H1 (cell line): ENCODE results near the gene SLC35F3. TPM values are rescaled to one million over a fixed set of nuclear protein-coding genes. Genes with fewer than 3 reads are reported as not detected.

Experiments used
- CTCF ChIA-PET: fragments of 300-600 bp; sonication (Branson Sonifier 250); formaldehyde crosslinking; loops from one replicate; lab custom pipeline; 2021; ENCODE audit not compliant: partially characterized antibody; lab: Charles Lee
- POLR2A ChIA-PET: fragments of 300-600 bp; sonication (Branson Sonifier 250); formaldehyde crosslinking; loops from one replicate; lab custom pipeline; 2021; ENCODE audit warnings: inconsistent platforms; ENCODE audit not compliant: partially characterized antibody; lab: Charles Lee
- DNase-seq, 2 experiments: peaks; one replicate each; pipeline versions ENCODE4 v3.0.0 to v3.0.0-alpha.2; 2010 to 2022; ENCODE audit warnings: low spot score in 2 of 2, low read depth in 1 of 2, mixed read lengths in 1 of 2
- FAIRE-seq: peaks from 2 replicates; lab custom pipeline; 2011; peaks lifted over from hg19 to GRCh38; lab: Jason Lieb, UNC
- H2AFZ ChIP-seq: 2 replicates; pipeline ENCODE4 v1.8.1; 2012; ENCODE audit warnings: low read length, inconsistent platforms
- H2AK5ac ChIP-seq: 2 replicates; pipeline ENCODE4 v1.6.1; 2013; ENCODE audit warnings: low read depth, low read length
- H2BK120ac ChIP-seq: replicated peaks from 2 replicates; pipeline ENCODE3; 2013; ENCODE audit warnings: low read depth, low read length, inconsistent platforms
- H2BK12ac ChIP-seq: 2 replicates; pipeline ENCODE4 v1.6.1; 2013; ENCODE audit warnings: low read depth, low read length
- H2BK15ac ChIP-seq: 2 replicates; pipeline ENCODE4 v1.6.1; 2013; ENCODE audit warnings: low read length
- H2BK20ac ChIP-seq: 2 replicates; pipeline ENCODE4 v1.6.1; 2013; ENCODE audit warnings: low read length
- H2BK5ac ChIP-seq: 2 replicates; pipeline ENCODE4 v1.6.1; 2013; ENCODE audit warnings: low read depth, low read length
- H3K14ac ChIP-seq: 2 replicates; pipeline ENCODE4 v1.6.1; 2013; ENCODE audit warnings: inconsistent platforms; ENCODE audit not compliant: insufficient read length
- H3K18ac ChIP-seq: 2 replicates; pipeline ENCODE4 v1.6.1; 2013; ENCODE audit warnings: low read length; ENCODE audit errors: extremely low read depth
- H3K23ac ChIP-seq: 2 replicates; pipeline ENCODE4 v1.6.1; 2013; ENCODE audit warnings: inconsistent platforms; ENCODE audit not compliant: insufficient read length
- H3K23me2 ChIP-seq: 2 replicates; pipeline ENCODE4 v1.6.1; 2013; ENCODE audit warnings: low read depth, low read length
- H3K27ac ChIP-seq: 2 replicates; pipeline ENCODE4 v1.6.1; 2011; ENCODE audit warnings: low read depth, low read length, inconsistent platforms
- H3K27me3 ChIP-seq, 4 experiments: replicated peaks in 1 of 4; 1 replicate in 1 of 4; 2 replicates in 3 of 4; pipeline versions ENCODE4 v1.6.1 to v1.8.1; 2011 to 2013; ENCODE audit warnings: low read length in 3 of 4, mild to moderate bottlenecking in 3 of 4, inconsistent platforms in 2 of 4, mixed read lengths in 2 of 4, moderate library complexity in 1 of 4; ENCODE audit not compliant: control insufficient read depth in 3 of 4, insufficient read depth in 3 of 4; ENCODE audit errors: extremely low read depth in 1 of 4
- H3K36me3 ChIP-seq, 4 experiments: 2 replicates each; pipeline versions ENCODE4 v1.6.1 to v1.8.1; 2011 to 2013; ENCODE audit warnings: mild to moderate bottlenecking in 4 of 4, low read length in 3 of 4, moderate library complexity in 2 of 4, control low read depth in 1 of 4, inconsistent platforms in 1 of 4; ENCODE audit not compliant: insufficient read depth in 4 of 4, control insufficient read depth in 2 of 4
- H3K4ac ChIP-seq: replicated peaks from 2 replicates; pipeline ENCODE3; 2013; ENCODE audit warnings: low read length, low read depth, mixed read lengths, inconsistent platforms; ENCODE audit not compliant: insufficient read length
- H3K4me1 ChIP-seq, 4 experiments: replicated peaks in 1 of 4; 1 replicate in 1 of 4; 2 replicates in 3 of 4; pipeline versions ENCODE4 v1.6.1 to v1.8.1; 2011 to 2013; ENCODE audit warnings: low read length in 3 of 4, inconsistent platforms in 2 of 4, mixed read lengths in 1 of 4; ENCODE audit not compliant: insufficient read depth in 4 of 4, control insufficient read depth in 3 of 4
- H3K4me2 ChIP-seq, 2 experiments: 2 replicates each; pipeline versions ENCODE4 v1.6.1 to v1.8.1; 2011 to 2013; ENCODE audit warnings: low read depth in 2 of 2, low read length in 2 of 2, control low read depth in 1 of 2, inconsistent platforms in 1 of 2, mild to moderate bottlenecking in 1 of 2; ENCODE audit not compliant: insufficient read depth in 1 of 2
- H3K4me3 ChIP-seq, 4 experiments: fragments of 200-600, 300-600 bp in 1 of 4; sonication (generic), shearing (Covaris generic), sonication (Bioruptor Twin) in 1 of 4; 2 replicates each; pipeline versions ENCODE4 v1.5.1 to v1.8.1; 2011 to 2016; ENCODE audit warnings: low read length in 4 of 4, low read depth in 3 of 4, control low read depth in 2 of 4, inconsistent platforms in 2 of 4, mild to moderate bottlenecking in 2 of 4, mixed read lengths in 1 of 4, moderate library complexity in 1 of 4; ENCODE audit not compliant: insufficient read depth in 2 of 4; ENCODE audit errors: extremely low read depth in 1 of 4
- H3K56ac ChIP-seq: replicated peaks from 2 replicates; pipeline ENCODE3; 2013; ENCODE audit warnings: low read depth, mild to moderate bottlenecking, mixed read lengths, low read length, inconsistent platforms; ENCODE audit not compliant: insufficient read length
- H3K79me1 ChIP-seq: 2 replicates; pipeline ENCODE4 v1.6.1; 2013; ENCODE audit warnings: low read depth, low read length, control low read depth
- H3K79me2 ChIP-seq, 2 experiments: 2 replicates each; pipeline versions ENCODE4 v1.6.1 to v1.8.1; 2012 to 2013; ENCODE audit warnings: low read length in 2 of 2, mild to moderate bottlenecking in 2 of 2, inconsistent platforms in 1 of 2; ENCODE audit not compliant: insufficient read depth in 2 of 2, control insufficient read depth in 1 of 2
- H3K9ac ChIP-seq, 4 experiments: replicated peaks in 1 of 4; 1 replicate in 1 of 4; 2 replicates in 3 of 4; pipeline versions ENCODE4 v1.6.1 to v1.8.1; 2011 to 2013; ENCODE audit warnings: low read depth in 3 of 4, low read length in 3 of 4, control low read depth in 2 of 4, mild to moderate bottlenecking in 2 of 4, moderate library complexity in 2 of 4, inconsistent platforms in 1 of 4; ENCODE audit errors: extremely low read depth in 1 of 4
- H3K9me3 ChIP-seq, 2 experiments: 2 replicates each; pipeline versions ENCODE4 v1.6.1 to v1.8.1; 2012 to 2013; ENCODE audit warnings: mild to moderate bottlenecking in 2 of 2, moderate library complexity in 2 of 2, control low read depth in 1 of 2, inconsistent platforms in 1 of 2, low read depth in 1 of 2, low read length in 1 of 2, mixed read lengths in 1 of 2; ENCODE audit not compliant: insufficient read depth in 2 of 2
- H4K20me1 ChIP-seq, 2 experiments: replicated peaks in 1 of 2; 2 replicates each; pipeline versions ENCODE3 to v1.8.1; 2011 to 2013; ENCODE audit warnings: inconsistent platforms in 2 of 2, low read length in 2 of 2, mild to moderate bottlenecking in 1 of 2; ENCODE audit not compliant: insufficient read depth in 2 of 2, control insufficient read depth in 1 of 2
- H4K5ac ChIP-seq: 2 replicates; pipeline ENCODE4 v1.6.1; 2013; ENCODE audit warnings: low read length, low read depth, mixed read lengths, inconsistent platforms; ENCODE audit not compliant: insufficient read length
- H4K8ac ChIP-seq: 2 replicates; pipeline ENCODE4 v1.8.0; 2013; ENCODE audit warnings: mild to moderate bottlenecking, moderate library complexity, low read length, inconsistent platforms; ENCODE audit not compliant: insufficient read depth; ENCODE audit errors: extremely low read depth
- H4K91ac ChIP-seq: replicated peaks from 2 replicates; pipeline ENCODE3; 2013; ENCODE audit warnings: low read length, mixed read lengths, inconsistent platforms; ENCODE audit not compliant: insufficient read length
- EGR1 ChIP-seq: IDR thresholded peaks from 2 replicates; pipeline ENCODE4 v1.6.1; 2011; ENCODE audit warnings: low read depth, low read length, borderline replicate concordance
- MAFK ChIP-seq: IDR thresholded peaks from 2 replicates; pipeline ENCODE4 v1.6.1; 2012; ENCODE audit warnings: low read depth, mild to moderate bottlenecking, improper control_type of control experiment, low read length
- SAP30 ChIP-seq: fragments of 300-600 bp; sonication (generic); IDR thresholded peaks from 2 replicates; pipeline ENCODE4 v1.7.1; 2012; ENCODE audit warnings: low read length, moderate library complexity, mild to moderate bottlenecking, inconsistent platforms; ENCODE audit not compliant: insufficient read depth, insufficient replicate concordance
- SP1 ChIP-seq: IDR thresholded peaks from 2 replicates; pipeline ENCODE4 v1.6.1; 2011; ENCODE audit warnings: low read depth, low read length
- WGBS, 2 experiments: shearing (Covaris generic) in 1 of 2; methylation state at CpG; one replicate each; pipeline versions ENCODE4 v1.1.6 to v1.1.7; 2013 to 2015; ENCODE audit warnings: low lambda C conversion rate in 2 of 2, mixed read lengths in 2 of 2, inconsistent platforms in 1 of 2, low coverage in 1 of 2, missing lambda C conversion rate in 1 of 2; ENCODE audit not compliant: insufficient replicate concordance in 2 of 2, insufficient coverage in 1 of 2, insufficient read length in 1 of 2; ENCODE audit errors: extremely low coverage in 1 of 2, missing lambda C conversion rate in 1 of 2; 5-methylcytosine and 5-hydroxymethylcytosine counted together
- polyA plus RNA-seq, 7 experiments: library from polyadenylated mRNA; depleted of rRNA in 3 of 7; stranded (reverse) in 5 of 7; unstranded in 2 of 7; fragments of >200 nt in 5 of 7; fragments of 200-250 nt in 2 of 7; gene quantifications; 1 replicate in 5 of 7; 2 replicates in 1 of 7; 4 replicates in 1 of 7; pipeline versions ENCODE4 v1.2.1 to v1.2.3, GENCODE V29; 2011 to 2013; ENCODE audit warnings: missing spikeins in 2 of 7, mixed read lengths in 2 of 7
- total RNA-seq: library from RNA; stranded (reverse); fragmentation: NEBNext Ultra II Directional; extraction: Animal tissue kit (Norgen Biotek cat#: 25700); gene quantifications from 2 replicates; pipeline ENCODE4 v1.2.1, GENCODE V29; 2021
- TF ChIP-seq, protein P1 (sequence below), 3 experiments: IDR thresholded peaks; 1 replicate in 2 of 3; 2 replicates in 1 of 3; pipeline versions ENCODE4 v1.5.1 to v1.6.1; 2011; ENCODE audit warnings: low read length in 3 of 3, mild to moderate bottlenecking in 3 of 3, inconsistent platforms in 2 of 3, low read depth in 1 of 3, moderate library complexity in 1 of 3; ENCODE audit not compliant: insufficient read depth in 1 of 3; ENCODE audit errors: control extremely low read depth in 1 of 3
- TF ChIP-seq, protein P2 (sequence below): IDR thresholded peaks from 2 replicates; pipeline ENCODE4 v1.6.1; 2012; ENCODE audit warnings: inconsistent platforms

The SLC35F3 gene
- total and polyA plus RNA-seq, 2 of the 8 experiments (the other 6 are each of a cell fraction or from before 2014, with no cell fraction given) = 0.78 to 1.2 TPM

DNA sequence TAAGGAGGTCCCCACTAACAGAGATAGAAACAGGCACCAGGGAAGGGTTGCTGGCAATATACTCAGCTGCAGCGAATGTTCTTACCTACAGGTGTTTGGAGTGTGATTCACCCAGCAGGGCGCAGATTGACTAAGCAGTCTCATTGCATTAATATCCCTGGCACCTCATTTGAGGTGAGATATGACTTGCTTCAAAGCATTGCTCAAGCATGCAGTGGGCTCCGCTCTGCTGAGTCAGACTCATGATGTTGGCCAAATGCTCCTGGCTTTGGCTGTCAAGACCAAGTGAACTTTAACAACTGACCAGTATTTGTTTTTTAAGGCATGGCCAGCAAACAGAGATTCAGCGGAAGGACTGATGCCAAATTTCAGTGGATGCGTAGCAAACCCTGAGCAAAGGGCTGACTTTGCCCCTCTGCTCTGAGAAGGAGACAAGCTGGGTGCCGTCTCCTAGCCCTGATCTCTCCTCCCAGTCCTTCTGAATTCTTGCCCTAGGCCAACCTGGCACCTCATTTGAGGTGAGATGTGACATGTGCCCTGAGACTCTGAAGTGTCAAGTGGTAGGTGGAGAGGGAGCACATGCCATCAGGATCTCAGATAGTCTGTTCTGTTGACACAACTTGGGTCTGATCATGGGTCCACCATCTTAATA, 281.7 kb downstream of the SLC35F3 start:
- no peak overlapping the region for H2BK15ac ChIP-seq
- no peak overlapping the region for H2BK20ac ChIP-seq
- H2BK12ac ChIP-seq = no peak overlapping the region
- H3K79me1 ChIP-seq = no peaks in the 10 kb centered on the region
- no peak overlapping the region for H3K14ac ChIP-seq
- no peak for TF ChIP-seq SAP30
- TF ChIP-seq, protein P1, sequence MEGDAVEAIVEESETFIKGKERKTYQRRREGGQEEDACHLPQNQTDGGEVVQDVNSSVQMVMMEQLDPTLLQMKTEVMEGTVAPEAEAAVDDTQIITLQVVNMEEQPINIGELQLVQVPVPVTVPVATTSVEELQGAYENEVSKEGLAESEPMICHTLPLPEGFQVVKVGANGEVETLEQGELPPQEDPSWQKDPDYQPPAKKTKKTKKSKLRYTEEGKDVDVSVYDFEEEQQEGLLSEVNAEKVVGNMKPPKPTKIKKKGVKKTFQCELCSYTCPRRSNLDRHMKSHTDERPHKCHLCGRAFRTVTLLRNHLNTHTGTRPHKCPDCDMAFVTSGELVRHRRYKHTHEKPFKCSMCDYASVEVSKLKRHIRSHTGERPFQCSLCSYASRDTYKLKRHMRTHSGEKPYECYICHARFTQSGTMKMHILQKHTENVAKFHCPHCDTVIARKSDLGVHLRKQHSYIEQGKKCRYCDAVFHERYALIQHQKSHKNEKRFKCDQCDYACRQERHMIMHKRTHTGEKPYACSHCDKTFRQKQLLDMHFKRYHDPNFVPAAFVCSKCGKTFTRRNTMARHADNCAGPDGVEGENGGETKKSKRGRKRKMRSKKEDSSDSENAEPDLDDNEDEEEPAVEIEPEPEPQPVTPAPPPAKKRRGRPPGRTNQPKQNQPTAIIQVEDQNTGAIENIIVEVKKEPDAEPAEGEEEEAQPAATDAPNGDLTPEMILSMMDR (IDR thresholded peaks at IDR 0.05; ENCODE audit: control extremely low read depth in 1 of 3, insufficient read depth in 1 of 3, low read depth in 1 of 3, low read length in 3 of 3) = no peak
- no peak for TF ChIP-seq EGR1
- no peak for TF ChIP-seq SP1
- no peak for TF ChIP-seq MAFK
- TF ChIP-seq, protein P2, sequence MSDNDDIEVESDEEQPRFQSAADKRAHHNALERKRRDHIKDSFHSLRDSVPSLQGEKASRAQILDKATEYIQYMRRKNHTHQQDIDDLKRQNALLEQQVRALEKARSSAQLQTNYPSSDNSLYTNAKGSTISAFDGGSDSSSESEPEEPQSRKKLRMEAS = no peak
- TF ChIP-seq, all 59 proteins: peak for 0
- no peaks in the 10 kb centered on the region for H3K23me2 ChIP-seq
- H2BK5ac ChIP-seq = no peak overlapping the region
- no peak overlapping the region for H3K4me2 ChIP-seq
- no peaks in the 10 kb centered on the region for H3K27me3 ChIP-seq
- ChIA-PET CTCF (interaction anchor here (0.8 to 4.0 kb wide), 7 partner anchors 15 to 124 kb away, joined by 3 to 24 read pairs (median 5); no protein-coding TSS in a partner anchor), POLR2A (no interaction called here)
- WGBS, 2 experiments = 96% methylated on average over 6 of the region's 6 CpGs; no CpG with 5 or more reads in 1 of the 2 experiments
- H3K79me2 ChIP-seq = no peaks in the 10 kb centered on the region
- no peaks in the 10 kb centered on the region for H3K9me3 ChIP-seq
- no peaks in the 10 kb centered on the region for H4K20me1 ChIP-seq
- H3K4me3 ChIP-seq = no peak overlapping the region
- no peak for DNase-seq
- no peak overlapping the region for H4K8ac ChIP-seq
- no peak overlapping the region for H3K18ac ChIP-seq
- peak overlapping the region; percentile 18 for H3K56ac ChIP-seq
- peaks cover 0 to 5% (median 2%) of the 10 kb centered on the region in 4 experiments; a peak in 4 of 7 replicates for H3K4me1 ChIP-seq
- no peak overlapping the region for H2AFZ ChIP-seq
- no peak overlapping the region for H2AK5ac ChIP-seq
- H3K23ac ChIP-seq = no peak overlapping the region
- H3K9ac ChIP-seq = no peak overlapping the region
- no peak overlapping the region for H2BK120ac ChIP-seq
- H3K4ac ChIP-seq = no peak overlapping the region
- no peaks in the 10 kb centered on the region for H3K36me3 ChIP-seq
- no peak for FAIRE-seq
- H4K91ac ChIP-seq = no peak overlapping the region
- H4K5ac ChIP-seq = no peak overlapping the region
- H3K27ac ChIP-seq = no peak overlapping the region
